Spleen (tissue), 11 donors: Measurements from ENCODE around the gene FGF2. TPM values are rescaled to one million over a fixed set of nuclear protein-coding genes. Genes with fewer than 3 reads are reported as not detected.

Source experiments
- DNase-seq: peaks from one replicate; pipeline ENCODE4 v3.0.0-alpha.2; 2020
- H3K27ac ChIP-seq, 8 donors: fragments of 200-600 bp; sonication (generic) in 7 of 8; 1 replicate in 4 of 8; 2 replicates in 4 of 8; pipeline versions ENCODE4 v1.5.0 to v1.8.0; 2016 to 2021; ENCODE audit warnings: inconsistent platforms in 4 of 8, mild to moderate bottlenecking in 4 of 8, moderate library complexity in 1 of 8
- H3K27me3 ChIP-seq, 7 donors: fragments of 200-600 bp; sonication (generic) in 6 of 7; replicated peaks in 1 of 7; 1 replicate in 4 of 7; 2 replicates in 3 of 7; pipeline versions ENCODE4 v1.5.0 to v1.8.0; 2016 to 2021; ENCODE audit warnings: inconsistent platforms in 3 of 7, mild to moderate bottlenecking in 1 of 7
- H3K36me3 ChIP-seq, 6 donors: fragments of 200-600 bp; sonication (generic) in 5 of 6; 1 replicate in 4 of 6; 2 replicates in 2 of 6; pipeline versions ENCODE4 v1.5.0 to v1.8.0; 2016 to 2021; ENCODE audit warnings: inconsistent platforms in 2 of 6
- H3K4me1 ChIP-seq, 6 donors: fragments of 200-600 bp; sonication (generic) in 5 of 6; 1 replicate in 3 of 6; 2 replicates in 3 of 6; pipeline versions ENCODE4 v1.5.0 to v1.8.0; 2016 to 2021; ENCODE audit warnings: inconsistent platforms in 3 of 6
- H3K4me3 ChIP-seq, 8 donors: fragments of 200-600 bp; sonication (generic) in 7 of 8; 1 replicate in 4 of 8; 2 replicates in 4 of 8; pipeline versions ENCODE4 v1.5.0 to v1.8.0; 2016 to 2021; ENCODE audit warnings: inconsistent platforms in 4 of 8, mild to moderate bottlenecking in 4 of 8, moderate library complexity in 2 of 8
- H3K9me3 ChIP-seq, 8 donors: fragments of 200-600 bp; sonication (generic) in 7 of 8; 1 replicate in 4 of 8; 2 replicates in 4 of 8; pipeline versions ENCODE4 v1.5.0 to v1.8.0; 2016 to 2021; ENCODE audit warnings: inconsistent platforms in 4 of 8
- POLR2A ChIP-seq, 3 donors: fragments of 450-650 bp; IDR thresholded peaks; one replicate each; pipeline ENCODE4 v1.5.1; 2017; ENCODE audit warnings: antibody characterized with exemption in 3 of 3, mild to moderate bottlenecking in 1 of 3
- POLR2AphosphoS5 ChIP-seq, 3 donors: sonication (generic); formaldehyde crosslinking; IDR thresholded peaks; one replicate each; pipeline ENCODE4 v1.5.1; 2017; ENCODE audit warnings: antibody characterized with exemption in 3 of 3
- WGBS, 5 donors: extraction: QIAGEN DNeasy Blood & Tissue Kit in 3 of 5; methylation state at CpG; one replicate each; pipeline versions ENCODE4 v1.1.5 to v1.1.7; 2013 to 2018; 5-methylcytosine and 5-hydroxymethylcytosine counted together
- intact Hi-C: fragments of 100-400 bp; cut with DNase I; formaldehyde crosslinking; loops from one replicate; pipeline ENCODE4 v1.15.0; 2023; ENCODE audit warnings: low total_unique reads
- polyA plus RNA-seq, 3 donors: library from polyadenylated mRNA; stranded (reverse); fragments of 200-250 nt; gene quantifications; one replicate each; pipeline ENCODE4 v1.2.1, GENCODE V29; 2013
- total RNA-seq, 7 donors: library from RNA; depleted of rRNA in 3 of 7; stranded (reverse); fragments of >200 nt in 3 of 7; fragmentation: NEBNext Ultra II Directional in 4 of 7; extraction: Animal tissue kit (Norgen Biotek cat#: 25700) in 4 of 7; gene quantifications; one replicate each; pipeline versions ENCODE4 v1.1.0 to v1.2.1, GENCODE V29; 2016 to 2021
- TF ChIP-seq, protein P1 (sequence below), 11 experiments: fragments of 200-600 bp in 7 of 11; fragments of 450-650 bp in 4 of 11; sonication (generic) in 4 of 11; IDR thresholded peaks in 8 of 11; conservative IDR thresholded peaks in 3 of 11; 1 replicate in 7 of 11; 2 replicates in 4 of 11; pipeline versions ENCODE4 v1.4.0 to v1.8.0; 2016 to 2021; ENCODE audit warnings: antibody characterized with exemption in 11 of 11, inconsistent platforms in 4 of 11, mild to moderate bottlenecking in 1 of 11
- donor health status: healthy with polysubstance abuse.
- donor health status: DM: no; HTN: no; CAD: no; lungs with moderate emphysema.
- donor health status: DM: no; HTN: no; CAD: no.
- donor health status: Bipolar disorder and iron deficiency.
- donor health status: healthy.
- donor health status: DM: no; HTN: no; CAD: no.
- donor health status: DM: yes; HTN: yes; CAD: no.

Gene FGF2
- total and polyA plus RNA-seq, 10 donors, result 0.48 to 3.1 (median 1.5) TPM

DNA sequence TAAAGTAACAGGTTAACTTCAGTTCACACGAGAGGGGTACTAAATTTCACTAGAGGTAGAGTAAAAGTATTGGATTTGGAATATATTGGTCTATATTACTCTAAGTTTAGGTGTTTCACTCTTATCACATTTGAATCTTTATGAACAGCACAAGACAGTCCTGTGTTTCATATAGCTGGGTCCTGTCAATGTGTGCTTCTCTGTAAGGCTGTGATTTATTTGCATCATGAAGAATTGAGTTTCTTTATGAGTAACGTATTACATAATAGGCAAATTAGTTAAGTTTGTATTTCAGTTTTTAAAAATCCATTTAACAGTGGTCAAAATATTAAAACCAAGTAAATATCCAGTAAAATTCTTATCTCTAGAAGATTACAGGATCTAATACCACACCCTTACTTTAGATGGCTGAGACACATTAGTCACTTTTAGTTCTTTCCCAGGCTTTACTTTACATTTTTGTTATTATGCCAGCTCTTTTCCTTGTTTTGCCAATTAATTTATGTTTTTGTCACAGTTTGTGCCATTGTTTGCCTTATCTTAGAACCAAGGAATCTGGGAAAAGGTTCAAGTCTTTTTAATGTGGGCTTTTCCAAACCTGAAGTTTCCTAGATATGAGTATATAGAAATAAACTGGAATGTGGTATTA, 63.6 kb downstream of the FGF2 start:
- Histone ChIP-seq H3K27ac (no peak overlapping the region), H3K36me3 (peaks cover 0 to 17% (median 0%) of the 10 kb centered on the region in 6 donors), H3K9me3 (no peaks in the 10 kb centered on the region), H3K4me1 (no peaks in the 10 kb centered on the region), H3K27me3 (no peaks in the 10 kb centered on the region), H3K4me3 (no peak overlapping the region)
- intact Hi-C loops, result no loop called here
- DNase-seq, result no peak
- TF ChIP-seq POLR2AphosphoS5 (IDR thresholded peaks at IDR 0.05) (no peak), POLR2A (IDR thresholded peaks at IDR 0.05) (no peak)
- TF ChIP-seq, protein P1, sequence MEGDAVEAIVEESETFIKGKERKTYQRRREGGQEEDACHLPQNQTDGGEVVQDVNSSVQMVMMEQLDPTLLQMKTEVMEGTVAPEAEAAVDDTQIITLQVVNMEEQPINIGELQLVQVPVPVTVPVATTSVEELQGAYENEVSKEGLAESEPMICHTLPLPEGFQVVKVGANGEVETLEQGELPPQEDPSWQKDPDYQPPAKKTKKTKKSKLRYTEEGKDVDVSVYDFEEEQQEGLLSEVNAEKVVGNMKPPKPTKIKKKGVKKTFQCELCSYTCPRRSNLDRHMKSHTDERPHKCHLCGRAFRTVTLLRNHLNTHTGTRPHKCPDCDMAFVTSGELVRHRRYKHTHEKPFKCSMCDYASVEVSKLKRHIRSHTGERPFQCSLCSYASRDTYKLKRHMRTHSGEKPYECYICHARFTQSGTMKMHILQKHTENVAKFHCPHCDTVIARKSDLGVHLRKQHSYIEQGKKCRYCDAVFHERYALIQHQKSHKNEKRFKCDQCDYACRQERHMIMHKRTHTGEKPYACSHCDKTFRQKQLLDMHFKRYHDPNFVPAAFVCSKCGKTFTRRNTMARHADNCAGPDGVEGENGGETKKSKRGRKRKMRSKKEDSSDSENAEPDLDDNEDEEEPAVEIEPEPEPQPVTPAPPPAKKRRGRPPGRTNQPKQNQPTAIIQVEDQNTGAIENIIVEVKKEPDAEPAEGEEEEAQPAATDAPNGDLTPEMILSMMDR (IDR thresholded peaks at IDR 0.05 in 8 of 11, conservative IDR thresholded peaks at IDR 0.05 in 3 of 11), result no peak
- 81 to 92% (median 88%) methylated on average over 2 of the region's 2 CpGs for WGBS, 5 donors

DNA sequence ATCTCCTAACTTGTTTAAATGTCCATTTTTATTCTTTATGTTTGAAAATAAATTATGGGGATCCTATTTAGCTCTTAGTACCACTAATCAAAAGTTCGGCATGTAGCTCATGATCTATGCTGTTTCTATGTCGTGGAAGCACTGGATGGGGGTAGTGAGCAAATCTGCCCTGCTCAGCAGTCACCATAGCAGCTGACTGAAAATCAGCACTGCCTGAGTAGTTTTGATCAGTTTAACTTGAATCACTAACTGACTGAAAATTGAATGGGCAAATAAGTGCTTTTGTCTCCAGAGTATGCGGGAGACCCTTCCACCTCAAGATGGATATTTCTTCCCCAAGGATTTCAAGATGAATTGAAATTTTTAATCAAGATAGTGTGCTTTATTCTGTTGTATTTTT, 68.2 kb downstream of the FGF2 start:
- H3K27ac ChIP-seq, result no peak overlapping the region
- H3K4me3 ChIP-seq, result no peak overlapping the region
- no peaks in the 10 kb centered on the region for H3K27me3 ChIP-seq
- DNase-seq, result no peak
- no peaks in the 10 kb centered on the region for H3K9me3 ChIP-seq
- H3K36me3 ChIP-seq, result peaks cover 0 to 17% (median 0%) of the 10 kb centered on the region in 6 donors
- H3K4me1 ChIP-seq, result no peaks in the 10 kb centered on the region
- intact Hi-C loops, result no loop called here
- TF ChIP-seq, protein P1 (IDR thresholded peaks at IDR 0.05 in 8 of 11, conservative IDR thresholded peaks at IDR 0.05 in 3 of 11), result no peak
- TF ChIP-seq POLR2A (IDR thresholded peaks at IDR 0.05) (no peak), POLR2AphosphoS5 (IDR thresholded peaks at IDR 0.05) (no peak)
- 94 to 99% (median 96%) methylated on average over 3 of the region's 3 CpGs for WGBS, 5 donors

DNA sequence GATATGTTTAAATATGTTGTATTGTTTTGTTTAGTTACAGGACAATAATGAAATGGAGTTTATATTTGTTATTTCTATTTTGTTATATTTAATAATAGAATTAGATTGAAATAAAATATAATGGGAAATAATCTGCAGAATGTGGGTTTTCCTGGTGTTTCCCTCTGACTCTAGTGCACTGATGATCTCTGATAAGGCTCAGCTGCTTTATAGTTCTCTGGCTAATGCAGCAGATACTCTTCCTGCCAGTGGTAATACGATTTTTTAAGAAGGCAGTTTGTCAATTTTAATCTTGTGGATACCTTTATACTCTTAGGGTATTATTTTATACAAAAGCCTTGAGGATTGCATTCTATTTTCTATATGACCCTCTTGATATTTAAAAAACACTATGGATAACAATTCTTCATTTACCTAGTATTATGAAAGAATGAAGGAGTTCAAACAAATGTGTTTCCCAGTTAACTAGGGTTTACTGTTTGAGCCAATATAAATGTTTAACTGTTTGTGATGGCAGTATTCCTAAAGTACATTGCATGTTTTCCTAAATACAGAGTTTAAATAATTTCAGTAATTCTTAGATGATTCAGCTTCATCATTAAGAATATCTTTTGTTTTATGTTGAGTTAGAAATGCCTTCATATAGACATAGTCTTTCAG, 68.8 kb downstream of the FGF2 start:
- TF ChIP-seq POLR2AphosphoS5 (IDR thresholded peaks at IDR 0.05) (no peak), POLR2A (IDR thresholded peaks at IDR 0.05) (no peak)
- TF ChIP-seq, protein P1 (IDR thresholded peaks at IDR 0.05 in 8 of 11, conservative IDR thresholded peaks at IDR 0.05 in 3 of 11), result no peak
- H3K4me1 ChIP-seq, result no peaks in the 10 kb centered on the region

DNA sequence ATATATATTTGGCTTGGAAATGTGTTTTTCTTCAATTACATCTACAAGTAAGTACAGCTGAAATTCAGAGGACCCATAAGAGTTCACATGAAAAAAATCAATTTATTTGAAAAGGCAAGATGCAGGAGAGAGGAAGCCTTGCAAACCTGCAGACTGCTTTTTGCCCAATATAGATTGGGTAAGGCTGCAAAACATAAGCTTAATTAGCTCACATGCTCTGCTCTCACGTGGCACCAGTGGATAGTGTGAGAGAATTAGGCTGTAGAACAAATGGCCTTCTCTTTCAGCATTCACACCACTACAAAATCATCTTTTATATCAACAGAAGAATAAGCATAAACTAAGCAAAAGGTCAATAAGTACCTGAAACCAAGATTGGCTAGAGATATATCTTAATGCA, 69.6 kb downstream of the FGF2 start:
- H3K4me3 ChIP-seq, result no peak overlapping the region
- TF ChIP-seq POLR2A (IDR thresholded peaks at IDR 0.05) (no peak), POLR2AphosphoS5 (IDR thresholded peaks at IDR 0.05) (no peak)
- TF ChIP-seq, protein P1 (IDR thresholded peaks at IDR 0.05 in 8 of 11, conservative IDR thresholded peaks at IDR 0.05 in 3 of 11), result no peak
- WGBS, 5 donors, result 76 to 93% (median 78%) methylated on average over 1 of the region's 1 CpG
- H3K9me3 ChIP-seq, result no peaks in the 10 kb centered on the region
- no peaks in the 10 kb centered on the region for H3K4me1 ChIP-seq
- DNase-seq, result no peak
- intact Hi-C loops, result no loop called here
- no peak overlapping the region for H3K27ac ChIP-seq
- H3K27me3 ChIP-seq, result no peaks in the 10 kb centered on the region
- H3K36me3 ChIP-seq, result peaks cover 0 to 17% (median 0%) of the 10 kb centered on the region in 6 donors

More for the DNA sequence above, 68.8 kb downstream of the FGF2 start:
- no peak overlapping the region for H3K27ac ChIP-seq
- DNase-seq, result no peak
- WGBS, 5 donors, result 54 to 89% (median 78%) methylated on average over 1 of the region's 1 CpG
- intact Hi-C loops, result no loop called here
- H3K4me3 ChIP-seq, result no peak overlapping the region
- no peaks in the 10 kb centered on the region for H3K27me3 ChIP-seq
- no peaks in the 10 kb centered on the region for H3K9me3 ChIP-seq
- H3K36me3 ChIP-seq, result peaks cover 0 to 17% (median 0%) of the 10 kb centered on the region in 6 donors
